B cell (primary cell): ENCODE results near the gene UMAD1. TPM values are rescaled to one million over a fixed set of nuclear protein-coding genes. Genes with fewer than 3 reads are reported as not detected.

Source experiments
- ATAC-seq: fragments of 200-7000 bp; cut with Tn5 transposase; one replicate; pipeline ENCODE4 v1.10.0; 2021; ENCODE audit warnings: low read depth, mild to moderate bottlenecking, moderate number of reproducible peaks, moderate library complexity
- CTCF ChIA-PET: fragments of 350-600 bp; sonication (Branson Sonifier 250); formaldehyde crosslinking; loops from one replicate; lab custom pipeline; 2021; ENCODE audit warnings: antibody characterized with exemption, inconsistent platforms; lab: Charles Lee
- POLR2A ChIA-PET: fragments of 350-600 bp; sonication (Branson Sonifier 250); formaldehyde crosslinking; loops from one replicate; lab custom pipeline; 2021; ENCODE audit warnings: antibody characterized with exemption; lab: Charles Lee
- DNase-seq: peaks from one replicate; pipeline ENCODE4 v3.0.0; 2013
- H2AFZ ChIP-seq: 2 replicates; pipeline ENCODE4 v1.6.1; 2012; ENCODE audit warnings: mild to moderate bottlenecking, low read depth, low read length; ENCODE audit not compliant: insufficient read depth, poor library complexity, severe bottlenecking
- H3K27ac ChIP-seq, 2 donors: 1 replicate in 1 of 2; 2 replicates in 1 of 2; pipeline ENCODE4 v1.5.1; 2012 to 2013; ENCODE audit warnings: low read length in 2 of 2, mild to moderate bottlenecking in 2 of 2, moderate library complexity in 1 of 2
- H3K27me3 ChIP-seq, 4 experiments: fragments of 200-600 bp in 1 of 4; sonication (generic) in 1 of 4; replicated peaks in 1 of 4; 1 replicate in 2 of 4; 2 replicates in 2 of 4; pipeline versions ENCODE4 v1.6.1 to v1.7.0; 2013 to 2016; ENCODE audit warnings: low read length in 3 of 4, mild to moderate bottlenecking in 2 of 4, mixed read lengths in 1 of 4, moderate library complexity in 1 of 4; ENCODE audit not compliant: insufficient read depth in 4 of 4, control insufficient read depth in 3 of 4; ENCODE audit errors: control extremely low read depth in 1 of 4
- H3K36me3 ChIP-seq, 2 experiments: replicated peaks in 1 of 2; 1 replicate in 1 of 2; 2 replicates in 1 of 2; pipeline versions ENCODE4 v1.6.1 to v1.7.1; 2013; ENCODE audit warnings: low read length in 1 of 2; ENCODE audit not compliant: insufficient read depth in 2 of 2, control insufficient read depth in 1 of 2; ENCODE audit errors: control extremely low read depth in 1 of 2, extremely low read depth in 1 of 2
- H3K4me1 ChIP-seq, 2 donors: fragments of 200-600 bp in 1 of 2; sonication (generic) in 1 of 2; 1 replicate in 1 of 2; 2 replicates in 1 of 2; pipeline versions ENCODE4 v1.5.1 to v1.6.1; 2013 to 2017; ENCODE audit warnings: low read length in 2 of 2; ENCODE audit not compliant: control insufficient read depth in 2 of 2, insufficient read depth in 2 of 2
- H3K4me2 ChIP-seq: replicated peaks from 2 replicates; pipeline ENCODE3; 2012; ENCODE audit warnings: mild to moderate bottlenecking, low read depth, low read length; ENCODE audit not compliant: poor library complexity, severe bottlenecking
- H3K4me3 ChIP-seq, 5 experiments: fragments of 200-600 bp in 1 of 5; sonication (generic) in 1 of 5; 1 replicate in 3 of 5; 2 replicates in 2 of 5; pipeline versions ENCODE4 v1.5.1 to v1.7.0; 2011 to 2016; ENCODE audit warnings: low read length in 4 of 5, mild to moderate bottlenecking in 4 of 5, low read depth in 2 of 5, control low read depth in 1 of 5, moderate library complexity in 1 of 5; ENCODE audit not compliant: insufficient read depth in 1 of 5; ENCODE audit errors: control extremely low read depth in 1 of 5, extremely low read depth in 1 of 5
- H3K79me2 ChIP-seq: fragments of 200-600 bp; sonication (generic); one replicate; pipeline ENCODE4 v1.6.0; 2016; ENCODE audit warnings: low read length; ENCODE audit not compliant: control insufficient read depth, insufficient read depth
- H3K9ac ChIP-seq: fragments of 200-600 bp; sonication (generic); 2 replicates; pipeline ENCODE4 v1.6.1; 2017; ENCODE audit warnings: mild to moderate bottlenecking, low read length, moderate library complexity
- H3K9me3 ChIP-seq, 3 donors: one replicate each; pipeline versions ENCODE4 v1.6.1 to v1.7.1; 2013; ENCODE audit warnings: low read length in 2 of 3; ENCODE audit not compliant: control insufficient read depth in 2 of 3, insufficient read depth in 1 of 3; ENCODE audit errors: control extremely low read depth in 1 of 3
- H4K20me1 ChIP-seq: 2 replicates; pipeline ENCODE4 v1.6.0; 2012; ENCODE audit warnings: mild to moderate bottlenecking, low read length; ENCODE audit not compliant: insufficient read depth, control insufficient read depth, poor library complexity, severe bottlenecking
- H3K27ac Mint-ChIP-seq: one replicate; pipeline ENCODE4 v1.8.0; 2021; ENCODE audit warnings: mixed read lengths
- H3K27me3 Mint-ChIP-seq: one replicate; pipeline ENCODE4 v1.8.0; 2021; ENCODE audit warnings: mixed read lengths
- H3K4me1 Mint-ChIP-seq: one replicate; pipeline ENCODE4 v1.8.0; 2021; ENCODE audit warnings: mixed read lengths
- H3K4me3 Mint-ChIP-seq: one replicate; pipeline ENCODE4 v1.8.0; 2021; ENCODE audit warnings: mixed read lengths
- H3K9me3 Mint-ChIP-seq: one replicate; pipeline ENCODE4 v1.8.0; 2022; ENCODE audit warnings: mixed read lengths; ENCODE audit not compliant: insufficient read depth
- EZH2 ChIP-seq: IDR thresholded peaks from 2 replicates; pipeline ENCODE4 v1.6.1; 2012; ENCODE audit warnings: borderline replicate concordance, low read depth, mild to moderate bottlenecking, moderate library complexity, low read length; ENCODE audit not compliant: insufficient read depth, poor library complexity, severe bottlenecking
- WGBS: methylation state at CpG from one replicate; pipeline ENCODE4 v1.1.5; 2013; ENCODE audit warnings: missing lambda C conversion rate; ENCODE audit not compliant: insufficient coverage; 5-methylcytosine and 5-hydroxymethylcytosine counted together
- intact Hi-C: fragments of 100-400 bp; cut with micrococcal nuclease; formaldehyde crosslinking; loops from one replicate; pipeline ENCODE4 v1.10.0; 2022
- polyA plus RNA-seq: library from polyadenylated mRNA; depleted of rRNA; stranded (reverse); fragments of >200 nt; gene quantifications from 2 replicates; pipeline ENCODE4 v1.2.3, GENCODE V29; 2012
- total RNA-seq, 2 donors: library from RNA; stranded (reverse); fragments of 120-200 nt in 1 of 2; gene quantifications; 1 replicate in 1 of 2; 2 replicates in 1 of 2; pipeline versions ENCODE4 v1.2.3 to v1.2.4, GENCODE V29; 2013 to 2022
- TF ChIP-seq, protein P1 (sequence below): fragments of 200-600 bp; IDR thresholded peaks from one replicate; pipeline ENCODE4 v1.8.0; 2022; ENCODE audit warnings: antibody characterized with exemption, mild to moderate bottlenecking

The UMAD1 gene
- total and polyA plus RNA-seq, 2 donors (not counting 1 experiment from before 2014, with no cell fraction given): 11.6 to 25.9 TPM

DNA sequence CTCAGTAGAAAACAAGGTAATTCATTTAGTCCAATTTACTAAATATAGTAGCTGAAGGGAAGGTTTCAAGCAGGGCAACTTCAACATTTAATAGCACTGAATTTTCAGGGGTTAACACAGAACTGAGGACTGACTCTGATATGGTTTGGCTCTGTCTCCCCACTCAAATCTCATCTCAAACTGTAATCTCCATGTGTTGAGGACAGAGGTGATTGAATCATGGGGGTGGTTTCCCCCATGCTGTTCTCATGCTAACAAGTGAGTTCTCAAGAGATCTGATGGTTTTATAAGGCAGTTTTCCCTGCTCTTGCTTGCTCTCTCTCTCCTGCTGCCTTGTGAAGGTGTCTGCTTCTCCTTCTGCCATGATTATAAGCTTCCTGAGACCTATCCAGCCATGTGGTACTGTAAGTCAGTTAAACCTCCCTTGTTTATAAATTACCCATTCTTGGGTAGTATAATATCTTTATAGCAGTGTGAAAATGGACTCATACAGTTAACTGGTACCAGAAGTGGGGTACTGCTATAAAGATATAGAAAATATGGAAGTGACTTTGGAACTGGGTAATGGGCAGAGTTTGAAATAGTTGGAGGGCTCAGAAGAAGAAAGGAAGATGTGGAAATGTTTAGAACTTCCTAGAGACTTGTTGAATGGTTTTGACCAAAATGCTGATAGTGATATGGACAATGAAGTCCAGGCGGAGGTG is 9.8 kb upstream of the UMAD1 start:
- DNase-seq: no peak
- H3K27ac Mint-ChIP-seq: no peak overlapping the region
- H3K9me3 ChIP-seq: peaks cover 2 to 17% (median 8%) of the 10 kb centered on the region in 3 donors

DNA sequence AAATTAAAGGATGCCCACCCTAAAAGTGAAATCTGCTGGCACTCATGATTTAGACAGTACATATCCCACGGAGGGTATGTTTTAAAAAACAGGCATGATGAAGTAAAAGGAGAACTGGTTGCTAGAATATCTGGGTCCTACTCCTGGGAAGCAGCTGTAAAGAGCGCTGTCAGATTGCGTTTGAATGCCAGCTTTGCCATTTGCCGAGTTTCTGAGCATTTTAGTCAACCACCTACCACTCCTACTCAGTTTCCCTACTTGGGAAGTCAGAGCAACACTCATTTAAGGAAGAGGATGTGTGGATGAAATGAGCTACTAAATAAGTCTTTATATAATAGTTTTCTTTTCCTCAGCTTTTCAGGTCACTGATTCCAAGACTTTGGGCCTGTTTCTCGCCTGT is 1.1 kb upstream of the UMAD1 start:
- Histone ChIP-seq H3K36me3 (peaks cover 0 to 15% of the 10 kb centered on the region in 2 experiments), H3K4me1 (peaks cover 15 to 17% of the 10 kb centered on the region in 2 donors), H4K20me1 (no peaks in the 10 kb centered on the region), H3K4me3 (peak overlapping the region; percentile 83 to 99 (median 93)), H2AFZ (peak overlapping the region; percentile 82), H3K27me3 (no peaks in the 10 kb centered on the region), H3K27ac (peak overlapping the region; percentile 98 to 99), H3K79me2 (peaks cover 43% of the 10 kb centered on the region), H3K9me3 (no peaks in the 10 kb centered on the region), H3K9ac (peak overlapping the region; percentile 98), H3K4me2 (peak overlapping the region; percentile 80)
- TF ChIP-seq, protein P1, sequence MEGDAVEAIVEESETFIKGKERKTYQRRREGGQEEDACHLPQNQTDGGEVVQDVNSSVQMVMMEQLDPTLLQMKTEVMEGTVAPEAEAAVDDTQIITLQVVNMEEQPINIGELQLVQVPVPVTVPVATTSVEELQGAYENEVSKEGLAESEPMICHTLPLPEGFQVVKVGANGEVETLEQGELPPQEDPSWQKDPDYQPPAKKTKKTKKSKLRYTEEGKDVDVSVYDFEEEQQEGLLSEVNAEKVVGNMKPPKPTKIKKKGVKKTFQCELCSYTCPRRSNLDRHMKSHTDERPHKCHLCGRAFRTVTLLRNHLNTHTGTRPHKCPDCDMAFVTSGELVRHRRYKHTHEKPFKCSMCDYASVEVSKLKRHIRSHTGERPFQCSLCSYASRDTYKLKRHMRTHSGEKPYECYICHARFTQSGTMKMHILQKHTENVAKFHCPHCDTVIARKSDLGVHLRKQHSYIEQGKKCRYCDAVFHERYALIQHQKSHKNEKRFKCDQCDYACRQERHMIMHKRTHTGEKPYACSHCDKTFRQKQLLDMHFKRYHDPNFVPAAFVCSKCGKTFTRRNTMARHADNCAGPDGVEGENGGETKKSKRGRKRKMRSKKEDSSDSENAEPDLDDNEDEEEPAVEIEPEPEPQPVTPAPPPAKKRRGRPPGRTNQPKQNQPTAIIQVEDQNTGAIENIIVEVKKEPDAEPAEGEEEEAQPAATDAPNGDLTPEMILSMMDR: no peak
- TF ChIP-seq EZH2: no peak
- Mint-ChIP-seq H3K4me1 (peaks cover 42% of the 10 kb centered on the region), H3K27ac (peak overlapping the region; percentile 98), H3K9me3 (no peaks in the 10 kb centered on the region), H3K27me3 (no peaks in the 10 kb centered on the region), H3K4me3 (peak overlapping the region; percentile 87)
- DNase-seq (no peak), ATAC-seq (no peak)
- intact Hi-C loops: no loop called here
- CTCF ChIA-PET: interaction anchor here (0.6 to 5.0 kb wide), 5 partner anchors 46 to 577 kb away, joined by 3 to 22 read pairs (median 3); no protein-coding TSS in a partner anchor
- 40% methylated on average over 2 of the region's 5 CpGs for WGBS
- POLR2A ChIA-PET: no interaction called here

More for the DNA sequence above, 9.8 kb upstream of the UMAD1 start:
- Histone ChIP-seq H3K4me3 (no peak overlapping the region), H3K4me1 (no peaks in the 10 kb centered on the region), H3K27ac (no peak overlapping the region), H3K27me3 (no peaks in the 10 kb centered on the region), H3K9ac (no peak overlapping the region), H3K79me2 (no peaks in the 10 kb centered on the region), H2AFZ (no peak overlapping the region), H4K20me1 (no peaks in the 10 kb centered on the region), H3K36me3 (peaks cover 0 to 5% of the 10 kb centered on the region in 2 experiments), H3K4me2 (no peak overlapping the region)
- 100% methylated on average over 1 of the region's 1 CpG for WGBS
- CTCF ChIA-PET: no interaction called here
- Mint-ChIP-seq H3K4me1 (no peaks in the 10 kb centered on the region), H3K27me3 (no peaks in the 10 kb centered on the region), H3K9me3 (peaks cover 7% of the 10 kb centered on the region), H3K4me3 (no peak overlapping the region)
- TF ChIP-seq EZH2: no peak
- TF ChIP-seq, protein P1: no peak
- POLR2A ChIA-PET: no interaction called here
- intact Hi-C loops: no loop called here
- ATAC-seq: no peak
